NCI-H2171 treated with DMSO at 0.1 percent for 48 hours (cell line): ENCODE data around the gene PSG7.
"Not testable (repeated sequence)": the region's sequence is repeated elsewhere in the genome, so short reads cannot be mapped to it uniquely, and the experiment has no call there.

Experiments used
- DNase-seq: peaks from one replicate; lab custom pipeline; 2025; lab: John Stamatoyannopoulos, UW

PSG7 gene

GRCh38 chr19:42913516-42913915 is 23.5 kb downstream of the PSG7 start:
- DNase-seq: not testable (repeated sequence)

- DNase-seq: not testable (repeated sequence)
These were observed 24.1 kb downstream of the PSG7 start for GRCh38 chr19:42912941-42913340.

GRCh38 chr19:42911731-42912130 is 25.3 kb downstream of the PSG7 start:
- not testable (repeated sequence) for DNase-seq

GRCh38 chr19:42906162-42906561 is 30.8 kb downstream of the PSG7 start:
- DNase-seq: not testable (repeated sequence)

GRCh38 chr19:42900561-42900960 is 36.4 kb downstream of the PSG7 start:
- not testable (repeated sequence) for DNase-seq

GRCh38 chr19:42899674-42900073 is 37.3 kb downstream of the PSG7 start:
- not testable (repeated sequence) for DNase-seq

- not testable (repeated sequence) for DNase-seq
These were observed 37.9 kb downstream of the PSG7 start for GRCh38 chr19:42899110-42899509.

- not testable (repeated sequence) for DNase-seq
These were observed 38.4 kb downstream of the PSG7 start for GRCh38 chr19:42898656-42899055.

GRCh38 chr19:42897729-42898128 is 39.3 kb downstream of the PSG7 start:
- not testable (repeated sequence) for DNase-seq

GRCh38 chr19:42890446-42890845 is 46.6 kb downstream of the PSG7 start:
- DNase-seq: not testable (repeated sequence)

- not testable (repeated sequence) for DNase-seq
These were observed 49.0 kb downstream of the PSG7 start for GRCh38 chr19:42887876-42888445.

GRCh38 chr19:42882730-42883129 is 54.3 kb downstream of the PSG7 start:
- DNase-seq: not testable (repeated sequence)

- not testable (repeated sequence) for DNase-seq
These were observed 55.0 kb downstream of the PSG7 start for GRCh38 chr19:42882010-42882409.

GRCh38 chr19:42881279-42881678 is 55.7 kb downstream of the PSG7 start:
- not testable (repeated sequence) for DNase-seq

GRCh38 chr19:42880621-42881020 is 56.4 kb downstream of the PSG7 start:
- DNase-seq: not testable (repeated sequence)

- no peak for DNase-seq
These were observed 57.4 kb downstream of the PSG7 start, which contains the start of gene PSG1 for GRCh38 chr19:42879613-42880012. Gene PSG1, minus strand, starts transcription at chr19:42879713. Its CDS starts 132 bp downstream, at chr19:42879581.

- DNase-seq: not testable (repeated sequence)
These were observed 60.4 kb downstream of the PSG7 start for GRCh38 chr19:42876596-42876995.

- not testable (repeated sequence) for DNase-seq
These were observed 61.1 kb downstream of the PSG7 start for GRCh38 chr19:42875881-42876280.

GRCh38 chr19:42874901-42875813 is 61.9 kb downstream of the PSG7 start:
- not testable (repeated sequence) for DNase-seq

- DNase-seq: not testable (repeated sequence)
These were observed 62.9 kb downstream of the PSG7 start for GRCh38 chr19:42874136-42874535.
